K562 (cell line): ENCODE results near the gene MPND. TPM values are rescaled to one million over a fixed set of nuclear protein-coding genes. Genes with fewer than 3 reads are reported as not detected.

ENCODE experiments used
- CHCHD3 ChIP-seq: fragments of 250-450 bp; sonication (Bioruptor Pico); IDR thresholded peaks from 2 replicates; pipeline ENCODE4 v2.1.2; 2022; ENCODE audit warnings: mild to moderate bottlenecking
- CREM ChIP-seq: IDR thresholded peaks from 2 replicates; pipeline ENCODE4 v1.6.1; 2014; ENCODE audit warnings: antibody characterized with exemption, low read depth
- ETS2 ChIP-seq: IDR thresholded peaks from 2 replicates; pipeline ENCODE4 v1.6.1; 2016; ENCODE audit warnings: borderline replicate concordance, missing genetic modification characterization, mild to moderate bottlenecking, moderate library complexity, missing compliant biosample characterization; ENCODE audit not compliant: poor library complexity, severe bottlenecking
- ETV5 ChIP-seq: sonication (generic); formaldehyde crosslinking; IDR thresholded peaks from 2 replicates; pipeline ENCODE4 v1.4.0; 2020; ENCODE audit warnings: low read depth, mild to moderate bottlenecking, missing genetic modification reagents
- MYNN ChIP-seq, 2 experiments: sonication (generic); formaldehyde crosslinking in 1 of 2; IDR thresholded peaks; 2 replicates each; pipeline versions ENCODE4 v1.5.0 to v1.6.1; 2016 to 2020; ENCODE audit warnings: antibody characterized with exemption in 1 of 2, missing genetic modification reagents in 1 of 2
- PTRF ChIP-seq: fragments of 450-650 bp; IDR thresholded peaks from 2 replicates; pipeline ENCODE4 v1.6.1; 2016; ENCODE audit warnings: mild to moderate bottlenecking, missing genetic modification characterization, missing compliant biosample characterization
- RBBP5 ChIP-seq: fragments of 200-600 bp; sonication (generic); IDR thresholded peaks from 2 replicates; pipeline ENCODE4 v1.6.1; 2012; ENCODE audit warnings: borderline replicate concordance, mild to moderate bottlenecking, low read length, control low read depth, inconsistent platforms; ENCODE audit not compliant: insufficient read depth, poor library complexity, severe bottlenecking
- RBM39 ChIP-seq: fragments of 200-400 bp; formaldehyde crosslinking; optimal IDR thresholded peaks from 2 replicates; pipeline ENCODE3; 2018; ENCODE audit warnings: low read depth, low read length
- ZBTB7A ChIP-seq: IDR thresholded peaks from 2 replicates; pipeline ENCODE4 v1.6.1; 2011; ENCODE audit warnings: low read depth, mild to moderate bottlenecking, low read length, moderate library complexity, borderline replicate concordance; ENCODE audit not compliant: control insufficient read depth
- polyA plus RNA-seq, 8 experiments: library from polyadenylated mRNA; depleted of rRNA in 4 of 8; stranded (reverse) in 5 of 8; unstranded in 3 of 8; fragments of >200 nt; fragmentation: Nextera tagmentation in 2 of 8; fragmentation: Illumina TruSeq in 1 of 8; extraction: Ambion mirVana in 2 of 8; extraction: Trizol in 1 of 8; gene quantifications; 2 replicates each; pipeline versions ENCODE4 v1.2.1 to v1.2.3, GENCODE V29; 2011 to 2014; ENCODE audit warnings: inconsistent platforms in 1 of 8, missing spikeins in 1 of 8
- total RNA-seq, 7 experiments: library from RNA; depleted of rRNA in 6 of 7; stranded (reverse); fragments of >200 nt in 6 of 7; fragmentation: Illumina TruSeq in 2 of 7; extraction: Trizol in 2 of 7; gene quantifications; 2 replicates each; pipeline versions ENCODE4 v1.2.1 to v1.2.3, GENCODE V29; 2011 to 2021; ENCODE audit warnings: low replicate concordance in 1 of 7
- TF ChIP-seq, protein P1 (sequence below): fragments of 450-650 bp; IDR thresholded peaks from 2 replicates; pipeline ENCODE4 v1.6.1; 2016; ENCODE audit warnings: low read depth
- TF ChIP-seq, protein P2 (sequence below): sonication (generic); formaldehyde crosslinking; IDR thresholded peaks from 2 replicates; pipeline ENCODE4 v1.8.0; 2022; ENCODE audit warnings: mild to moderate bottlenecking, missing genetic modification reagents, borderline replicate concordance
- TF ChIP-seq, protein P3 (sequence below), 2 experiments: IDR thresholded peaks in 1 of 2; conservative IDR thresholded peaks in 1 of 2; 2 replicates each; pipeline ENCODE4 v1.6.1; 2016; ENCODE audit warnings: low read depth in 2 of 2, mild to moderate bottlenecking in 1 of 2, missing compliant biosample characterization in 1 of 2, missing genetic modification characterization in 1 of 2, moderate library complexity in 1 of 2

Gene MPND
- total and polyA plus RNA-seq, 9 of the 15 experiments (the other 6 are each of a cell fraction or from before 2014, with no cell fraction given): 0.25 to 14.0 (median 3.9) TPM

DNA sequence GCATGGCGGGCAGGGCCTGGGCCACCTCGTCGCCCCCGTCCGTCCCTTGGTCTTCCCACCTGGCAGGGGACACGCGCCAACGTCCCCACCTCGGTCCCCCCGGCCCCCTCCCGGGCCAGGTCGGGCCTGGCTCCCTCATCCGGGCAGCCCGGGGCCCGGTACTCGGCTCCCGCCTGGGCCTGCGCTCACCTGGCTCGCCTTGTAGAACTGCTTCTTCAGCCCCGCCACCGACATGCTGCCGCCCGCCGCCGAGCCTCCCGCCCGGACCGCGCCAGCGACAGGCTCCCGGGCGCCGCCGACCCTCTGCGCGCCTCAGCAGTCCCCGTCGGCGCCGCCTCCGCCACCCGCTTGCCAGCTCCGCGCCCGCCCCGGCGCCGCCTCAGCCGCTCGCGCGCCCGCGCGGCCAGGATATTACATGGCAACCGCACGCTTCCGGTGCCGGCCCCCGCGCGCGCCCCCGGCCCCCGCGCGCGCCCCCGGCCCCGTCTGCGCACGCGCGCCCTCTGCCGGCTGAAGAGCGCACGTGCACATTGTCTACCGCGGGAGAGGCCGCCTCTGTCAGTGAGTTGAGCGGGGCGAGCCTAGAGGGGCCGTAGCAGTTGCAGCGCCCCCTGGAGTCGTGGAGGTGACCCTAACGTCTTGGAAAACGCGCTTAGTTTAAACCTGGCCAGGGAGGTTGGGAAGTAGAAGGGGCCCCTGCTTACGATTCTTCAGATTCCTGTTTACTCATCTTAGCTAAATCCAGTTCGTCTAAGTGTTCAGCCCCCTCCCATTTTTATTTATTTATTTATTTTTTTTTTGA is 57.0 kb downstream of the MPND start, which contains the start of gene SH3GL1 (continued):
- TF ChIP-seq, protein P1, sequence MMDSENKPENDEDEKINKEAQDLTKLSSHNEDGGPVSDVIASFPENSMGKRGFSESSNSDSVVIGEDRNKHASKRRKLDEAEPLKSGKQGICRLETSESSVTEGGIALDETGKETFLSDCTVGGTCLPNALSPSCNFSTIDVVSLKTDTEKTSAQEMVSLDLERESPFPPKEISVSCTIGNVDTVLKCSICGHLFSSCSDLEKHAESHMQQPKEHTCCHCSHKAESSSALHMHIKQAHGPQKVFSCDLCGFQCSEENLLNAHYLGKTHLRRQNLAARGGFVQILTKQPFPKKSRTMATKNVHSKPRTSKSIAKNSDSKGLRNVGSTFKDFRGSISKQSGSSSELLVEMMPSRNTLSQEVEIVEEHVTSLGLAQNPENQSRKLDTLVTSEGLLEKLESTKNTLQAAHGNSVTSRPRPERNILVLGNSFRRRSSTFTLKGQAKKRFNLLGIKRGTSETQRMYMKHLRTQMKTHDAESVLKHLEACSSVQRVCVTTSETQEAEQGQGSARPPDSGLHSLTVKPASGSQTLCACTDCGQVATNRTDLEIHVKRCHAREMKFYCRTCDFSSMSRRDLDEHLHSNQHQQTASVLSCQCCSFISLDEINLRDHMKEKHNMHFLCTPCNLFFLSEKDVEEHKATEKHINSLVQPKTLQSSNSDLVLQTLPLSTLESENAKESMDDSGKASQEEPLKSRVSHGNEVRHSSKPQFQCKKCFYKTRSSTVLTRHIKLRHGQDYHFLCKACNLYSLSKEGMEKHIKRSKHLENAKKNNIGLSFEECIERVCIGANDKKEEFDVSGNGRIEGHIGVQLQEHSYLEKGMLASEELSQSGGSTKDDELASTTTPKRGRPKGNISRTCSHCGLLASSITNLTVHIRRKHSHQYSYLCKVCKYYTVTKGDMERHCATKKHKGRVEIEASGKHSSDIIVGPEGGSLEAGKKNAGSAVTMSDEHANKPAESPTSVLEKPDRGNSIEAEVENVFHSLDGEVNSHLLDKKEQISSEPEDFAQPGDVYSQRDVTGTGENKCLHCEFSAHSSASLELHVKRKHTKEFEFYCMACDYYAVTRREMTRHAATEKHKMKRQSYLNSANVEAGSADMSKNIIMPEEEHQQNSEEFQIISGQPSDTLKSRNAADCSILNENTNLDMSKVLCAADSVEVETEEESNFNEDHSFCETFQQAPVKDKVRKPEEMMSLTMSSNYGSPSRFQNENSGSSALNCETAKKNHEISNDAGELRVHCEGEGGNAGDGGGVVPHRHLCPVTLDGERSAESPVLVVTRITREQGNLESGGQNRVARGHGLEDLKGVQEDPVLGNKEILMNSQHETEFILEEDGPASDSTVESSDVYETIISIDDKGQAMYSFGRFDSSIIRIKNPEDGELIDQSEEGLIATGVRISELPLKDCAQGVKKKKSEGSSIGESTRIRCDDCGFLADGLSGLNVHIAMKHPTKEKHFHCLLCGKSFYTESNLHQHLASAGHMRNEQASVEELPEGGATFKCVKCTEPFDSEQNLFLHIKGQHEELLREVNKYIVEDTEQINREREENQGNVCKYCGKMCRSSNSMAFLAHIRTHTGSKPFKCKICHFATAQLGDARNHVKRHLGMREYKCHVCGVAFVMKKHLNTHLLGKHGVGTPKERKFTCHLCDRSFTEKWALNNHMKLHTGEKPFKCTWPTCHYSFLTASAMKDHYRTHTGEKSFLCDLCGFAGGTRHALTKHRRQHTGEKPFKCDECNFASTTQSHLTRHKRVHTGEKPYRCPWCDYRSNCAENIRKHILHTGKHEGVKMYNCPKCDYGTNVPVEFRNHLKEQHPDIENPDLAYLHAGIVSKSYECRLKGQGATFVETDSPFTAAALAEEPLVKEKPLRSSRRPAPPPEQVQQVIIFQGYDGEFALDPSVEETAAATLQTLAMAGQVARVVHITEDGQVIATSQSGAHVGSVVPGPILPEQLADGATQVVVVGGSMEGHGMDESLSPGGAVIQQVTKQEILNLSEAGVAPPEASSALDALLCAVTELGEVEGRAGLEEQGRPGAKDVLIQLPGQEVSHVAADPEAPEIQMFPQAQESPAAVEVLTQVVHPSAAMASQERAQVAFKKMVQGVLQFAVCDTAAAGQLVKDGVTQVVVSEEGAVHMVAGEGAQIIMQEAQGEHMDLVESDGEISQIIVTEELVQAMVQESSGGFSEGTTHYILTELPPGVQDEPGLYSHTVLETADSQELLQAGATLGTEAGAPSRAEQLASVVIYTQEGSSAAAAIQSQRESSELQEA: no peak
- TF ChIP-seq, protein P2, sequence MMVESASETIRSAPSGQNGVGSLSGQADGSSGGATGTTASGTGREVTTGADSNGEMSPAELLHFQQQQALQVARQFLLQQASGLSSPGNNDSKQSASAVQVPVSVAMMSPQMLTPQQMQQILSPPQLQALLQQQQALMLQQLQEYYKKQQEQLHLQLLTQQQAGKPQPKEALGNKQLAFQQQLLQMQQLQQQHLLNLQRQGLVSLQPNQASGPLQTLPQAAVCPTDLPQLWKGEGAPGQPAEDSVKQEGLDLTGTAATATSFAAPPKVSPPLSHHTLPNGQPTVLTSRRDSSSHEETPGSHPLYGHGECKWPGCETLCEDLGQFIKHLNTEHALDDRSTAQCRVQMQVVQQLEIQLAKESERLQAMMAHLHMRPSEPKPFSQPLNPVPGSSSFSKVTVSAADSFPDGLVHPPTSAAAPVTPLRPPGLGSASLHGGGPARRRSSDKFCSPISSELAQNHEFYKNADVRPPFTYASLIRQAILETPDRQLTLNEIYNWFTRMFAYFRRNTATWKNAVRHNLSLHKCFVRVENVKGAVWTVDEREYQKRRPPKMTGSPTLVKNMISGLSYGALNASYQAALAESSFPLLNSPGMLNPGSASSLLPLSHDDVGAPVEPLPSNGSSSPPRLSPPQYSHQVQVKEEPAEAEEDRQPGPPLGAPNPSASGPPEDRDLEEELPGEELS: no peak
- TF ChIP-seq CREM (peak; percentile 86), PTRF (tag) (no peak), ETV5 (CRISPR knock-in tag) (peak; percentile 53; the same call in 1 of the 2 replicates), ETS2 (no peak), RBBP5 (peak; percentile 75), ZBTB7A (peak; percentile 64), MYNN (IDR thresholded peaks at IDR 0.05) (no peak), MYNN (CRISPR knock-in tag; IDR thresholded peaks at IDR 0.05) (no peak), RBM39 (no peak), CHCHD3 (CRISPR knock-in tag) (no peak)
- TF ChIP-seq, protein P3, sequence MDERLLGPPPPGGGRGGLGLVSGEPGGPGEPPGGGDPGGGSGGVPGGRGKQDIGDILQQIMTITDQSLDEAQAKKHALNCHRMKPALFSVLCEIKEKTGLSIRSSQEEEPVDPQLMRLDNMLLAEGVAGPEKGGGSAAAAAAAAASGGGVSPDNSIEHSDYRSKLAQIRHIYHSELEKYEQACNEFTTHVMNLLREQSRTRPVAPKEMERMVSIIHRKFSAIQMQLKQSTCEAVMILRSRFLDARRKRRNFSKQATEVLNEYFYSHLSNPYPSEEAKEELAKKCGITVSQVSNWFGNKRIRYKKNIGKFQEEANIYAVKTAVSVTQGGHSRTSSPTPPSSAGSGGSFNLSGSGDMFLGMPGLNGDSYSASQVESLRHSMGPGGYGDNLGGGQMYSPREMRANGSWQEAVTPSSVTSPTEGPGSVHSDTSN (CRISPR knock-in tag; IDR thresholded peaks at IDR 0.05; ENCODE audit: low read depth): no peak
- TF ChIP-seq, protein P3 (tag; conservative IDR thresholded peaks at IDR 0.05; ENCODE audit: low read depth): no peak
